Astrocyte (in vitro differentiated cells and primary cell): Measurements from ENCODE around the gene FAM78B.

Experiments used
- EZH2 ChIP-seq: IDR thresholded peaks from 2 replicates; pipeline ENCODE4 v1.6.1; 2012; ENCODE audit warnings: mild to moderate bottlenecking, low read length, inconsistent platforms; ENCODE audit not compliant: insufficient read depth
- TF ChIP-seq, protein P1 (sequence below): IDR thresholded peaks from 2 replicates; pipeline ENCODE4 v1.5.1; 2011; ENCODE audit warnings: low read depth, mild to moderate bottlenecking, inconsistent platforms, low read length, moderate library complexity; ENCODE audit not compliant: insufficient read depth

- TF ChIP-seq, protein P1, sequence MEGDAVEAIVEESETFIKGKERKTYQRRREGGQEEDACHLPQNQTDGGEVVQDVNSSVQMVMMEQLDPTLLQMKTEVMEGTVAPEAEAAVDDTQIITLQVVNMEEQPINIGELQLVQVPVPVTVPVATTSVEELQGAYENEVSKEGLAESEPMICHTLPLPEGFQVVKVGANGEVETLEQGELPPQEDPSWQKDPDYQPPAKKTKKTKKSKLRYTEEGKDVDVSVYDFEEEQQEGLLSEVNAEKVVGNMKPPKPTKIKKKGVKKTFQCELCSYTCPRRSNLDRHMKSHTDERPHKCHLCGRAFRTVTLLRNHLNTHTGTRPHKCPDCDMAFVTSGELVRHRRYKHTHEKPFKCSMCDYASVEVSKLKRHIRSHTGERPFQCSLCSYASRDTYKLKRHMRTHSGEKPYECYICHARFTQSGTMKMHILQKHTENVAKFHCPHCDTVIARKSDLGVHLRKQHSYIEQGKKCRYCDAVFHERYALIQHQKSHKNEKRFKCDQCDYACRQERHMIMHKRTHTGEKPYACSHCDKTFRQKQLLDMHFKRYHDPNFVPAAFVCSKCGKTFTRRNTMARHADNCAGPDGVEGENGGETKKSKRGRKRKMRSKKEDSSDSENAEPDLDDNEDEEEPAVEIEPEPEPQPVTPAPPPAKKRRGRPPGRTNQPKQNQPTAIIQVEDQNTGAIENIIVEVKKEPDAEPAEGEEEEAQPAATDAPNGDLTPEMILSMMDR, result no peak
- no peak for TF ChIP-seq EZH2
These were observed 30.8 kb upstream of the FAM78B start for GRCh38 chr1:166197597-166197996.
